Measurements from ENCODE around the gene CCDC14.

The CCDC14 gene

DNA sequence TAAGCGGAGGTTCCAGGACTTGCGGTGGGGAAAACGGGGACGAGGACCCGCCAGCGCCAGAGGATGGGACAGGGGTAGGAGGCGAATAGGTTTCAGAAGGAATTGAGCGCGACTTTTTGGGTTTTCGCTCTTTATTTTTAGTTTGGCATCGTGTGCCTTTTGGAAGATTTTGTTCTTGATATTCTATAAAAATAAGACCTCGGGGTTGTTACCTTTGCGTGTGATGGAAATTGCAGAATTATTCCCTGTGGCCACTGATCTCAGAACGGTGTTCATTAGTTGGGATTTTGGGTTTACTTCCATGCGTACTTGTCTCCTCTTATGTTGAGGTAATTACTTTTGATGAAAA lies 453 bp upstream of the CCDC14 start:
- DNase-seq, result no peak

DNA sequence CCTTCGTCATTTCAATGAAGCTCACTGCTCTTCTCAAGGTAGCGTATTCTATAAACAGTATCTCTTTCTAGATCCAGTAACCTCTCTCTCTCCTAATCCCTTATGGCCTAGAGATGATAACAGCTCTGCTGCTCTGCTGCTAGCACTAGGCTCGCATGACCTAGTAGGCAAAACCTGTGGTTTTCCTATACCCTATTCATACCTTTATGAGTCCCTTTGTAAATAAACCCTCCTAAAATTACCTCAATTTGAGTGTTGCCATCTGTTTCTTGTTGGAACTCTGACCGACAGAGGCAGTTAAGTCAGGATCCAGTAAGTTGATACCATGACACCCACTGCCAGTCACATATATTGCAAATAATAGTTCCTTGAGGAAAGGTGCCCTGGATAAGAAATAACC lies 7.3 kb downstream of the CCDC14 start:
- DNase-seq, result no peak

DNA sequence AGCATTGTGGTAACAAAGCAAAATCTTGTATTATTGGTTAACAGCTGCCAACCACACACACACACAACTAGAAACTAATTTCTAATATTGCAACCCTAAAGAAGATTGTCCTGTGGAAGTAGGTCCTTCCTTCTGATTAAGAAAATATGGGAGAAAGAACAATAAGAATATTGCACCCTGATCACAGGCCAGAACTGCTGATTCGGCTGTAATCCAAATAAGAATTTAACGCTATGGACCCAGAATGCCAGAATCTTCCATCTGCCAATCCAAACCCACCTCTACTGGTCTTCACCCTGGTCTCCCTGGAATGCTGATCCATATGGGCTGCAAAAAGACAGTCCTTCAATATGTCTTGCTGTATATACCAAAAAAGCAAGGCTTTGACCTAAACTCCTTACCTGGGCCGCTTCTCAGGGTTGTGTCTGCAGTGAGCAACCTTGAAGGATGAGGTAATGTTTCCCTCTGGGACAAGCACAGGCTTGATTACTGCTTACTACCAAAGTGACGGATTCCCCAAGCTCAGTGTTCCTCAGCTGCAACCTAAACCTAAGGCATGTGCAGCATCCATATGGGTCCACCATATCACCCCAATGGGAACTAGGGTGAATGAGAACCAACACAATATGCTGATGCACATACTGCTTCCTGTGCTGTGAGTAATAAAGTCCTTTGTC lies 8.0 kb downstream of the CCDC14 start:
- no peak for DNase-seq

DNA sequence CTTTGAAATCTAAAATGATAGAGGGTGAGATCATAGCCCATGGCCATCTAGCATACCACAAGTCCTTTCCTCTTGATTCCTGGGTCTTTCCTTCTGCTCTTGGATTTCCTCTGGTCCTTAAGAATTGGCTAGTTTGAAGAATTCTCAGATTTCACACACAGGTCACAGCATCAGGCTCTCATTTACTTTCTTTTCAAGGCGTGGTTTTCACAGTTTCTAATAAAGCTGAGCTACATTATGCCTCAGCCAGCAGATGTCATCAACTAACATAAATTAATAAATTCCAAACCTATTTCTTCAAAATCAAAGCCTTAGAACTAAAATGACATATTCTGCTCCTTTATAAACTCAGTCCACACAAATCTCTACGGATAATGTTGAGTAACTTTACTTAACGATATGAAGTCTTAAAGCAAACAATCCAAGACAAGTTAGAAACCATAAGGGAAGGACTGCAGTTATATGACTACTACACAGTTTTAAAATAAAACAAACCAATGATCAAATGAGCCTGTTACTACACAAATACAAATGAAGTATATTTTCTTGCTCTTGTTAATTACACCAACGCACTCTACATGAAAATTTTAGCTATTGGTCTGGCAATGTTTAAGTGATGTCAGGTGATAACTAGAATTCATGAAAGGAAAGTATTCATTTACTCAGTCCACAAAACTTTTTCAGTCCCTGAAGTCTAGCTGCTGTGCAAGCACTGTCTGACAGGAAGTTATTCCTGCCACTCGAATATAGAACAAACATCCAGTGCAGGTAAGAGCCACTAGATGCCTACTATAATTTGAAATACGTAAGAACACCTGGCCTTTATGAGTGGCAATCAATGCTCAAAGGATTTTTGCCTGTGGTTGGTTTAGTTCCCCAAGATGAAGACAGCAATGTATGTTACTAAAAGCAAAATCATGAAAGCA lies 9.2 kb downstream of the CCDC14 start:
- no peak for DNase-seq

DNA sequence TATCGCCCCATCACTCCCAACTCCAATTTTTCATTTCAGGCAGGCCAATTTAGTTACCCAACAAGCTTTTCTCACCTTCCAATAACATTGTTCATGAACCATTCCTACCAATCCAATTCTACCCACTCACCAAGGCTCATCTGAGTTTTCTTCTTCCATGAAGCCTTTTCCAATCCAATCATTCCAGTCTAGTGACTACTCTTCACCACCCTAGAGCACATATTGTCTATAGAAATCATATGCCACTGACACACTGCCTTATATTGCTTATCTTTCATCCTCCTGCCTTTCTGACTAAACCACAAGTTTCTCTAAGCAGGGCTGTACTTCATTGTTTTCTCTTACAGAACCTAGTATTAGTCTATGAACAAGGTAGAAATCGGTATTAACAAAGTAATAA lies 11.4 kb downstream of the CCDC14 start:
- peak; percentile 74 for DNase-seq

DNA sequence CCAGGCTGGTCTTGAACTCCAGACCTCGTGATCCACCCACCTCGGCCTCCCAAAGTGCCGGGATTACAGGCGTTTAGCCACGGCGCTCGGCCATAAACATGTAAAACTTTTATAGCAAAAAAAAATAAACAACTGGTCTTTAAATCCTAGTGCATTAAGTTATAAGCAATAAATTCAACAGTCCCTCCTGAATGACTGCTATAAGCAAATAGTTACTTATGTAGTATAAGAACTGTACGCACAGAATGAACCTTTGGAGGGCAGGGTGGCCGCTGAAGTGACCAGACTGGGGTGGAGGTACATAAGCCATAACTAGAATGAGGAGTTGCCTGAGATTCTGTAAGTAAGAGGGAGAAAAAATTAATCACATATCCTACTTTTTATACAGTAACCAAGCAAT lies 12.6 kb downstream of the CCDC14 start:
- DNase-seq, result no peak

DNA sequence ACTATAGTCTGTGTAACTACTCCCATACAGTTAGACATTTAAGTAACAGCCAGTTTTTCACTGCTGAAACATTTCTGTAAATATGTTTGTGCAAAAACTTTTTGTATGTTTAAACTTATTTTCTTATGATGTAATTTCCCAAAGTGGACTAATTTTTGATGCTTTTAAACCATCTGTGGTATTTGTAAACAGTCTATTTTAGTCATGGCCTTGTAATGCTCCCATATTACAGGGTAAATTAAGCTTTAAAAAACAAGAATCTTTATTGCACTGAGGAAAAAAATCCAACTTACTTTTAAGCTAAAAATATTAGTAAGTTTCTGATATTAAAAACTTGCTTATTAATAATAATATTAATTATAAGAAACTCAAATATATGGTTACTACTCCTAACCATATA lies 13.5 kb downstream of the CCDC14 start:
- no peak for DNase-seq

DNA sequence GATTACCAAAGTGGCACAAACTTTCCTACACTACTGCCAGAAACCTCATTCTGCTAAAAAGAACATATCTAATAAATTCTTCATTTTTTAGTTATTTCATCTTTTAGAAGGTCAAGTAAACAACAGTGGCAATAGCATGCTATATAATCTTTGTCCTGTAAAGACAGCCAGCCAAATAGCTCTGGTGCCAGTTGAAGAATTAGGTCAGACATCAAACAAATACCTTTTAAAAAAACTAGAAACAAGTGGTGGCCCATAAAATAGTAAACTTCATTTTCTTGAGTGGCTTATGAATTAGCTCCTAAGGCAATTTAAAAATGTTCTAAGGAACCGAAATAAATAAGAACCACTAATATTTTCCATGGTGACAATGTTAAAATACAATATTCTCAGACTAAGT lies 19.5 kb downstream of the CCDC14 start:
- DNase-seq, result no peak

DNA sequence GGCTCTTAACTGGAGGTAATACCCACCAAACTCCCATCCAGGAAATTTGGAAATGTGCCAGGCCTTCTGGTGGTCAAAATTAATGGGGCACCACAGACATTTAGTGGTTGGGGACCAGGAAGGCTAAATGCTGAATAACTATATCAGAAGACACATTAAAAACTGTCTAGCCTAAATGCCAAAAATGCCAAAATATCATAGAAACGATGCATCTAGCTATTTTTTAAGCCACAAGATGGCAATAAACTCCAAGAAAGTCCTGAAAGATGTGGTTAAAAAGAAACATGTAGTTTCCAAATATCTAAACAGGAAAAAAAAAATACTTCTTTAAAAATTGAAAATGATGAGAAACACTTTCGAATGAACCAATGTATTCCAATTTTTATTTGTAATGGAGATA lies 19.9 kb downstream of the CCDC14 start:
- DNase-seq, result no peak

DNA sequence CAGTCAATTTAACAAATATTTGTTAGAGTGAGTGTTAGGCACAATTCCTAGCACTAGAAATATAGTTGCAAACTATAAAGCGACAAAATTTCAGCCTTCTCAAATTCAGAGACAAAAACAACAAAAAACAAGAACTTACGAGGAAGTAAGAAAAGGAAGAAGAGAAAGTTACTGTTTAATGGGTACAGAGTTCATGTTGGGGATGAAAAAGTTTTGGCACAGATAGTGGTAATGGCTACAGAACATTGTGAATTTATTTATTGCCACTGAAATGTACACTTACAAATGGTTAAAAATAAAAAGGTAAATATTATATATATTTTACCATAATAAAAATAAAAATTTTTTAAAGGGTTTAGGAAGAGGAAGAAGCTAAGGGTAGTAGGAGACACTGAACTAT lies 21.3 kb downstream of the CCDC14 start:
- DNase-seq, result no peak

DNA sequence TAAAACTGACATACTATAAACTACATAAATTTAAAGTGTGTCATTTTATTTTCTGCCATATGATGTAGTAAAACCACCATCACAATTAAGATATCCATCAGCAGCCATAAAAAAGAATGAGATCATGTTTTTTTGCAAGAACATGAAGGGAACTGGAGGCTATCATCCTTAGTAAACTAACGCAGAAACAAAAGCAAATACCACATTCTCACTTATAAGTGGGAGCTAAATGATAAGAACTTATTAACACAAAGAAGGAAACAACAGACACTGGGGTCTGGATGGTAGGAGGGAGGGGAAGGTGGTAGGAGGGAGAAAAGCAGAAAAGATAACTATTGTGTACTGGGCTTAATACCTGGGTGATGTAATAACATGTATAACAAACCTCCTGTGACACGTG lies 24.6 kb downstream of the CCDC14 start:
- DNase-seq, result peak; percentile 23

DNA sequence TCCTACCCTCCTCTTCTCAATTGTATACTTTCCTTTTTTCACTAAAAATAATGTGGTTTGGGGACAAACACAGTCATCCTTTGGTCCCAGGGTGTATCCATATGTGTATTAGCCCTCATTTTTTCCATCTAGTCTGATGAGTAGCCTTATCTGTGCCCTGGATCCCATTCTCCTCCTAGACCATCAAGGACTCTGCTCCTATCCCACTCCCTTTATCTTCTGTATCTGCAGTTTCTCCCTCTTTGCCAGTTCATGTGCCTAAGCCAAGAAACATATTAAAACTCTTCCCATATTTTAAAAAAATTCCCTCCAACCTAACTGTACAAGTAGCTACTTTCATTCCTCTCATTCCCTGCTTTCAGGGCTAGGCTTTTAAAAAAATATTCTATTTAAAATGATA lies 25.2 kb downstream of the CCDC14 start:
- DNase-seq, result no peak

DNA sequence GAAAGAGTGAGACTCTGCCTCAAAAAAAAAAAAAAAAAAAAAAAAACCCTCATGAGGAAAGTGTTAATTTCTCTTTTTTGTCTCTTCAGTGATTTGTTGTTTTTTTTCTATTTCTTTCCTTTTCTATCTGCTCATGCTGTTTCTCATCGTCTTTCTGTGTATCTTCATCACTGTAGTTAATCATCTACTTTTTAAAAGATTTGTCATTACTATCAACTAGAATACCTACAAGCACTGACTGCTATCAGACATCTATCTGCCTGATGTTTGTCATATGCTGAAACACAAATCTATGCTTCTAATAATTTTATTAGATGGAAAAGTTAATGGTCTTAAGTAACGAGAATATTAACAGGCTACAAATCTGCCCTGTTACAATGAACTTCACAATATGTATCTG lies 26.8 kb downstream of the CCDC14 start:
- DNase-seq, result no peak

DNA sequence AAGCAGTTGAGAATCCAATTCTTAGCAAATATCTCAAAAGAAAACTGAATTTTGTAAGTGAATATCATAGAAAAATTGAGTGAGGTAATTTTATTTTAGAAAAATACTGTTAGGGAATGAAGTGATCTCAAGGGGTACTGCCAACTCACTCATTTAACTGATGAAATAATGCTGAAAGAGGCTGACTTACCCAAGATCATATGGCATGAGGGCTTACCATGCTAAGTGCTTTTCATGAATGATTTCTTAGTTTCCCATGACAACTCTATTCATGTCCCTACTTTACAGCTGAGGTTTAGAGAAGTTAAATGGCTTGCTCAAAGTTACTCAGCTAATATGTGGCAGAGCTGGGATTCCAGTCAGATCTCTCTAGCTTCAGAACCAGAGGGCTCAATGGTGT lies 30.6 kb downstream of the CCDC14 start:
- no peak for DNase-seq

DNA sequence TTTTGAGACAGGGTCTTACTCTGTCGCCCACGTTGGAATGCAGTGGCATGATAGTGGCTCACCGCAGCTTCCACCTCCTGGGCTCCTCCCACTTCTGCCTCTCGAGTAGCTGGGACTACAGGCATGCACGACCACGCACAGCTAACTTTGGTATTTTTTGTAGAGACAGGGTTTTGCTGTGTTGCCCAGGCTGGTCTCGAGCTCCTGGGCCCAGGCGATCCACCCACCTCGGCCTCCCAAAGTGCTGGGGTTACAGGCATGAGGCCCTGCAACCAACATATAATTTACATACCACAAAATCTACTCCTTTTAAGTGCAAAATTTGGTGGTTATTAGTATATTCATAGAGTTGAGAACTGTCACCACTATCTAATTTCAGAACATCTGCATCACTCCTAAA lies 31.7 kb downstream of the CCDC14 start:
- DNase-seq, result no peak

DNA sequence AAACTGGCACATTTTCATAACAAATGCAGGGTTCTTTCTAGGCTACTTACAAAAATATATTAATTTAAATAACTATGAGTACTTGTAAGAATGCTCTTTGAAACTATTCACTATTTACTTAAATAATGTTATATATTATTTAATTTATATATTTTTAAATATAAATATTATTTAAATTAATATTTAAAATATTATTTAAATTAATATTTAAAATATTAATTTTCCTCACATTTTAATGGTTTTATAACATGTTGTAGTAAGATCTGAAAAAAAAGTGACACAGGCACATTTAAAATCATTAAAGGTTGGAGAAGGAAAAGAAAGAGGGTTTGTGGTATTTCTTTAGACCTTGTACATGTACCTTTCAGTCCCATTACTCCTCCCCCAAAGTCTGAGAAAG lies 34.6 kb downstream of the CCDC14 start:
- no peak for DNase-seq

DNA sequence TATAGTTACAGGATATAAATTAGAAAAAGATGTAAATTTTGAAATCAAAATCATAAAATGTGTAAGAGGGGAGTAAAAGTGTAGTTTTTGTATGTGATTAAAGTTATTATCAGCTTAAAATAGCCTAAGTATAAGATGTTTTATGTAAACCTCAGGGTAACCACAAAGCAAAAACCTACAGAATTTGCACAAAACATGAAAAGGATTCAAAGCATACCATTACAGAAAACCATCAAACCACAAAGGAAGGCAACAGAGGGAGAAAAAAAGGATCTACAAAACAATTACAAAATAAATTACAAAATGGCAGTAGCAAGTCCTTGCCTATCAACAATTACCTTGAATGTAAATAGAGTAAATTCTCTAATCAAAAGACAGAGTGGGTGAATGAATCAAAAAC lies 40.2 kb downstream of the CCDC14 start:
- no peak for DNase-seq

DNA sequence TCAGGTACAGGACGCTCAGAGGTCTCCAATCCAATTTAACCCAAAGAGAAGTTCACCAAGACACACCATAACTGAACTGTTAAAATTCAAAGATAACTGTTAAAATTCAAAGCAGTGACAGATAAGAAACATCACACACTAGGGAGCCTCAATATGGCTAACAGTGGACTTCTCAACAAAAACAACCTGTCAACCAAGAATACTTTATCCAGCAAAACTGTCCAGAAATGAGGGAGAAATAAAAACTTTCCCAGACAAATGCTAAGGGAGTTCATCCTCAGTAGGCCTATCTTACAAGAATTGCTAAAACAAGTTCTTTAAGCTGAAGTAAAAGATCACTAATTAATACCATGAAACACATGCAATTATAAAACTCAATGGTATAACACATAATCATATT lies 40.6 kb downstream of the CCDC14 start:
- no peak for DNase-seq

DNA sequence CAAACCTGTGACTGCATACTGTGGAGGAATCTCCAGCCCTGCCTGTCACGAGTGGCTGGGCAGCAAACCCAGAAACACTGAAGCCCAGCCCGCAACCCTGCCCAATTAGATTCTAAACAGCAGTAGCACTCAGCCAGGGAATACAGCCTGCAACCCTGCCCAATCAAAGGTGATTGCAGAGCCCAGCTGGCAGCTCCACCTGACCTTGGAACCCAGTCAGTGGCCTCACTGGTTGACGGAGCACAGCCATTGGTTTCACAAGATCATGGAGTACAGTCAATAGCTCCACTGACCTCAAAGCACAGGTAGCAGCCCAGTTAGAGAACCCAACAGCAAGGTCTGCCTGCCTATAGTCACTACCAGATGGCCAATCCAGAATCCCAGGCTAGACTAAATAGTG lies 41.7 kb downstream of the CCDC14 start:
- no peak for DNase-seq

DNA sequence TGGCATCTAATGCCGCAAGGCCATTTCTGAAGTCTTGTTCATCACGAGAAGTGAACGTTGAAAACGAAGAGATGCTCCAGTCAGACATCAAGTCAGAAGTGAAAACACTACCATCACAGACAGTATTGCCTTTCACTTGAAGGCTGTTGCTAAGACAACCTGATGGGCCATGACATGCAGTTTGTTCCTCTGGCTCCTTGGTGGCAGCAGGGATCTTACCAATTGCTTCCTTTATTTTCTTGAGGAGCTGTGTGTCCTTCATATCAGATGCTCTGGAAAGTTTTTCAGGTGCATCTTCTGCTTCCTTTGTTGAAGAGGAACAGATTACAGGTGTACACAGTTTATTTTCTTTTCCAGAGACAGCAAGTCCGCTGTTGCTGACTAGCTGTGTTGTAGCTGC lies 46.2 kb downstream of the CCDC14 start:
- DNase-seq, result no peak

DNA sequence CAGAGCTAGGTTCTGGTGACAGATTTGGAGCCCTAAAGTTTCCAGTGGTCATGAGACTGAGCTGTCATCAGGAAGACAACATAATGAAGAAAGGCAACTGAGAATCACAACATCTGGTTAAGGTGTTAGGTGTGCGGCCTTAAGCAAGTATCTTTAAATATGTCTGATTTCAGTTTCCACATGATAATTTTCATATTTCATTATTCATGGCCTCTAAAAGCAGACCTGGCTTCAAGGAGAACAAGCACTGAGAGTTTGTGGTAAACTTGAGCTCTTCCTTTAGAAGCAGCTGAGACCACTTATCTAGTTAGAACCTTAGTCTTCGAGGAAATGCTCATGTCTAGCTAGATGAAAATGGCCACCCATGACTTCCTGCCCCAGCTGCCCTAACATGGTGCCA lies 51.2 kb downstream of the CCDC14 start:
- DNase-seq, result no peak

DNA sequence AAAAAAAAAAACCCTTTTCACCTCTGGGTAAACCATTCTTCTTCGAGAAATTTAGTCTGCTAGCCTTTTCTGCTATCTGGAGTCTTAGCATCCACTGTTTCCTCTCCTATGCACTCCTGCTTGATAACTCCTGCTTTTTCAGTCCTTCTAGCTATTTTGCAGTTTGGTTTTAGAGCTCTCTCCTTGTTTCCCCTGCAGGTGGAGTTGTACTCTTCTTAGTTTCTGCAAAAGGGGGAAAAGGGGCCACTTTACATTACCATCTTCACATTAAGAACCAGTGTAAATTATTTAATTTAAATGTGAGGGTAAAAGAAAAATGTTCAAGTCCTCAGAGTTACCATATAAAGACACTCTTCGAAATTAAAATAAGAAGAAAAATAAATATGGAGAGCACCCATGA lies 53.3 kb downstream of the CCDC14 start:
- DNase-seq, result no peak

DNA sequence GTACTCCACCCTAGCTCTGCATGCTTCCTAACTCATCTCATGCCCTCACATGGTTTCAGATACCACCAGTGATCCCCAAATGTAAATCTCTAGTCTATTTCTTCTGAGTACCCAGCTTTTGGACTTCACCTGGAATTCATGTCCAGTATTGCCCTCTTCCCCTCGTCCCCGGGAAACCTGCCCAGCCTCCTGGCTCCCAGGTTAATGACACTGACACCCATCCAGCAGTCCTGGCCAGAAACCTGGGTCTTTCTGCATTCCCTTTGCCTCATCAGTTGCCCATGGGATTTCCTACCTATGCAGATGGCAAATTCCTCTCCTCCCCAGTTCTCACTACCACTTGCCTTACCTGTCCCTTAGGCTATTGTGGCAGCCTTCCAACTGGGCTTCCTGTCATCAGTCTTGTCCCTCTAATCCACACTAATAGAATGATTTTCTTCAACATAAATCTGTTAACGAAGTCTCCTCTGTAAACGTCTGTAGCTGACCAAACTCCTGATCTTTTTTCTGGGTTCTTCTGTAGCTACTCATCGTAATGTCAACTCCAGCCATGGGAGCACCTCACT lies 61.6 kb downstream of the CCDC14 start:
- DNase-seq, result no peak

DNA sequence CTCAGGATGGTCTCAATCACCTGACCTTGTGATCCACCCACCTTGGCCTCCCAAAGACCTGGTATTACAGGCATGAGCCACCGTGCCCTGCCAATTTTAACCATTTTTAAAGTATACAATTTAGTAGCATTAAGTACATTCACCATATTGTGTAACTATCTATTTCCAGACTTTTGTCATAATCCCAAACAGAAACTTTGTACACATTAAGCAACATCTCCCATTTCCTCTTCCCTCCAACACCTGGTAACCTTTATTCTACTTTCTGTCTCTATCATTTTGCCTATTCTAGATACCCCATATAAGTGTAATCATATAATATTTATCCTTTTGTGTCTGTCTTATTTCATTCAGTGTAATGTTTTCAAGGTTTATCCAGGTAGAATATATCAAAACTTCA lies 68.0 kb downstream of the CCDC14 start:
- DNase-seq, result no peak

All from EL (cell line).